PC-9 (cell line): Measurements from ENCODE around the gene DEF6. TPM values are rescaled to one million over a fixed set of nuclear protein-coding genes. Genes with fewer than 3 reads are reported as not detected.

ENCODE experiments used
- BruUV-seq: library from RNA; stranded (reverse); fragments of 400-500 nt; replicated peaks from 2 replicates; lab custom pipeline; 2021; lab: Mats Ljungman, UMichigan
- CTCF ChIA-PET: fragments of 300-600 bp; sonication (Branson Sonifier 250); formaldehyde crosslinking; loops from one replicate; lab custom pipeline; 2022; ENCODE audit warnings: antibody characterized with exemption; lab: Charles Lee
- POLR2A ChIA-PET: fragments of 300-600 bp; sonication (Branson Sonifier 250); formaldehyde crosslinking; loops from one replicate; lab custom pipeline; 2022; ENCODE audit warnings: antibody characterized with exemption; ENCODE audit not compliant: unreplicated experiment; lab: Charles Lee
- DNase-seq, 2 experiments: peaks; one replicate each; pipeline versions ENCODE4 v3.0.0 to v3.0.0-alpha.2; 2015 to 2022; ENCODE audit warnings: mixed read lengths in 1 of 2
- H2AFZ ChIP-seq: fragments of 200-600 bp; sonication (generic); 2 replicates; pipeline ENCODE4 v1.8.1; 2017; ENCODE audit warnings: antibody characterized with exemption
- H3F3A ChIP-seq: fragments of 200-600 bp; sonication (generic); 2 replicates; pipeline ENCODE4 v1.8.1; 2017; ENCODE audit warnings: antibody characterized with exemption, mild to moderate bottlenecking, low read depth; ENCODE audit not compliant: insufficient read depth
- H3K27ac ChIP-seq: fragments of 200-600 bp; sonication (generic); 2 replicates; pipeline ENCODE4 v1.6.1; 2016; ENCODE audit warnings: mixed run types
- H3K27me3 ChIP-seq: fragments of 200-600 bp; sonication (generic); 2 replicates; pipeline ENCODE4 v1.6.1; 2016; ENCODE audit warnings: low read depth, mixed run types; ENCODE audit not compliant: insufficient read depth
- H3K36me3 ChIP-seq: fragments of 200-600 bp; sonication (generic); 2 replicates; pipeline ENCODE4 v1.6.1; 2016; ENCODE audit warnings: low read depth, mixed run types
- H3K4me1 ChIP-seq: fragments of 200-600 bp; sonication (generic); replicated peaks from 2 replicates; pipeline ENCODE4 v1.6.1; 2016; ENCODE audit warnings: mixed run types; ENCODE audit not compliant: insufficient read depth
- H3K4me2 ChIP-seq: fragments of 200-600 bp; sonication (generic); 2 replicates; pipeline ENCODE4 v1.6.1; 2017; ENCODE audit warnings: mixed run types
- H3K4me3 ChIP-seq: fragments of 200-600 bp; sonication (generic); 2 replicates; pipeline ENCODE4 v1.6.1; 2016; ENCODE audit warnings: mixed run types
- H3K79me2 ChIP-seq: fragments of 200-600 bp; sonication (generic); 2 replicates; pipeline ENCODE4 v1.6.1; 2017; ENCODE audit warnings: low read depth, mixed run types
- H3K9me2 ChIP-seq: fragments of 200-600 bp; sonication (generic); 2 replicates; pipeline ENCODE4 v1.8.1; 2017; ENCODE audit warnings: mild to moderate bottlenecking; ENCODE audit not compliant: insufficient read depth
- H3K9me3 ChIP-seq: fragments of 200-600 bp; sonication (generic); 2 replicates; pipeline ENCODE4 v1.8.1; 2016; ENCODE audit warnings: low read depth; ENCODE audit not compliant: insufficient read depth
- H4K20me1 ChIP-seq: fragments of 200-600 bp; sonication (generic); 2 replicates; pipeline ENCODE4 v1.8.1; 2017; ENCODE audit not compliant: insufficient read depth
- CTCF ChIP-seq: fragments of 200-600 bp; sonication (generic); conservative IDR thresholded peaks from 2 replicates; pipeline ENCODE4 v1.6.1; 2017; ENCODE audit warnings: mixed run types, antibody characterized with exemption, mild to moderate bottlenecking, moderate library complexity
- EZH2 ChIP-seq: fragments of 200-600 bp; sonication (generic); IDR thresholded peaks from 2 replicates; pipeline ENCODE4 v1.8.0; 2017; ENCODE audit warnings: antibody characterized with exemption, low read depth
- intact Hi-C: fragments of 100-400 bp; cut with micrococcal nuclease; formaldehyde crosslinking; loops from one replicate; pipeline ENCODE4 v1.10.0; 2022; ENCODE audit not compliant: unreplicated experiment
- total RNA-seq: library from RNA; stranded (reverse); gene quantifications from 2 replicates; pipeline ENCODE4 v1.2.3, GENCODE V29; 2021

The DEF6 gene
- total RNA-seq, 1 experiment from 2014 or later, result 19.6 TPM

GRCh38 chr6:35267897-35268296 is 29.7 kb upstream of the DEF6 start:
- Histone ChIP-seq H3K9me2 (no peaks in the 10 kb centered on the region), H3K4me2 (no peak overlapping the region), H3K4me1 (no peaks in the 10 kb centered on the region), H3K4me3 (no peak overlapping the region), H3K27ac (no peak overlapping the region), H3K36me3 (no peaks in the 10 kb centered on the region), H4K20me1 (no peaks in the 10 kb centered on the region), H3K9me3 (no peaks in the 10 kb centered on the region), H2AFZ (no peak overlapping the region), H3K79me2 (no peaks in the 10 kb centered on the region), H3F3A (no peaks in the 10 kb centered on the region), H3K27me3 (no peaks in the 10 kb centered on the region)
- intact Hi-C loops, result no loop called here
- no TSS peak for BruUV-seq
- no peak for TF ChIP-seq CTCF
- no peak for TF ChIP-seq EZH2
- ChIA-PET CTCF (no interaction called here), POLR2A (interaction anchor here (0.6 kb wide), 1 partner anchor 501 kb away, joined by 5 read pairs; no protein-coding TSS in a partner anchor)
- no peak for DNase-seq

GRCh38 chr6:35272005-35272404 is 25.6 kb upstream of the DEF6 start:
- CTCF ChIA-PET, result no interaction called here
- Histone ChIP-seq H4K20me1 (no peaks in the 10 kb centered on the region), H3K4me1 (no peaks in the 10 kb centered on the region), H3K27ac (no peak overlapping the region), H3K9me3 (no peaks in the 10 kb centered on the region), H3K9me2 (no peaks in the 10 kb centered on the region), H2AFZ (no peak overlapping the region), H3K79me2 (no peaks in the 10 kb centered on the region), H3K4me2 (no peak overlapping the region), H3K4me3 (no peak overlapping the region), H3K36me3 (no peaks in the 10 kb centered on the region), H3K27me3 (no peaks in the 10 kb centered on the region), H3F3A (0 out of 2 replicates have a peak, but pooled peaks cover 6% of the 10 kb centered on the region)
- DNase-seq, result no peak
- no TSS peak for BruUV-seq
- intact Hi-C loops, result no loop called here
- no peak for TF ChIP-seq CTCF
- no peak for TF ChIP-seq EZH2
- POLR2A ChIA-PET, result no interaction called here

GRCh38 chr6:35273822-35274559 is 23.6 kb upstream of the DEF6 start:
- no TSS peak for BruUV-seq
- CTCF ChIA-PET, result no interaction called here

More at GRCh38 chr6:35273822-35274559, 23.6 kb upstream of the DEF6 start:
- intact Hi-C loops, result no loop called here
- Histone ChIP-seq H3K79me2 (no peaks in the 10 kb centered on the region), H2AFZ (no peak overlapping the region), H3K9me2 (no peaks in the 10 kb centered on the region), H3K4me1 (no peaks in the 10 kb centered on the region), H3K36me3 (no peaks in the 10 kb centered on the region), H3K27me3 (no peaks in the 10 kb centered on the region), H3K4me2 (no peak overlapping the region), H3K9me3 (no peaks in the 10 kb centered on the region), H3K4me3 (no peak overlapping the region), H4K20me1 (no peaks in the 10 kb centered on the region), H3K27ac (no peak overlapping the region), H3F3A (0 out of 2 replicates have a peak, but pooled peaks cover 6% of the 10 kb centered on the region)
- POLR2A ChIA-PET, result no interaction called here
- no peak for TF ChIP-seq EZH2
- TF ChIP-seq CTCF, result no peak
- no peak for DNase-seq
